Ishikawa (cell line): Measurements from ENCODE around the gene POR.
A peak's percentile ranks its signal among the peaks of the same experiment; 100 is the strongest.

Experiments used
- CEBPB ChIP-seq: IDR thresholded peaks from 2 replicates; pipeline ENCODE4 v1.6.1; 2012
- CREB1 ChIP-seq: IDR thresholded peaks from 2 replicates; pipeline ENCODE4 v1.6.1; 2012; ENCODE audit warnings: low read depth
- EGR1 ChIP-seq: IDR thresholded peaks from 2 replicates; pipeline ENCODE4 v1.6.1; 2012
- EP300 ChIP-seq: IDR thresholded peaks from 2 replicates; pipeline ENCODE4 v1.6.1; 2012; ENCODE audit warnings: borderline replicate concordance
- FOXM1 ChIP-seq: IDR thresholded peaks from 2 replicates; pipeline ENCODE4 v1.6.1; 2012; ENCODE audit warnings: low read depth, borderline replicate concordance
- MAX ChIP-seq: IDR thresholded peaks from 2 replicates; pipeline ENCODE4 v1.6.1; 2012
- NFIC ChIP-seq: IDR thresholded peaks from 2 replicates; pipeline ENCODE4 v1.6.1; 2012
- RAD21 ChIP-seq: IDR thresholded peaks from 2 replicates; pipeline ENCODE4 v1.6.1; 2012; ENCODE audit warnings: low read depth
- REST ChIP-seq: IDR thresholded peaks from 2 replicates; pipeline ENCODE4 v1.6.1; 2012; ENCODE audit warnings: low read depth, mild to moderate bottlenecking
- TAF1 ChIP-seq: IDR thresholded peaks from 2 replicates; pipeline ENCODE4 v1.6.1; 2012; ENCODE audit warnings: low read depth, mild to moderate bottlenecking
- TCF12 ChIP-seq: IDR thresholded peaks from 2 replicates; pipeline ENCODE4 v1.6.1; 2012; ENCODE audit warnings: low read depth
- TEAD4 ChIP-seq: IDR thresholded peaks from 2 replicates; pipeline ENCODE4 v1.6.1; 2012
- USF1 ChIP-seq: IDR thresholded peaks from 2 replicates; pipeline ENCODE4 v1.6.1; 2012
- YY1 ChIP-seq: IDR thresholded peaks from 2 replicates; pipeline ENCODE4 v1.6.1; 2012; ENCODE audit warnings: low read depth
- ZBTB7A ChIP-seq: IDR thresholded peaks from 2 replicates; pipeline ENCODE4 v1.6.1; 2012; ENCODE audit warnings: low read depth

Gene POR

GRCh38 chr7:75984130-75985008 is 69.4 kb downstream of the POR start:
- no peak for TF ChIP-seq ZBTB7A
- TF ChIP-seq RAD21: no peak
- no peak for TF ChIP-seq TAF1
- no peak for TF ChIP-seq FOXM1
- TF ChIP-seq TCF12: no peak
- TF ChIP-seq EP300: no peak
- no peak for TF ChIP-seq USF1
- no peak for TF ChIP-seq NFIC
- TF ChIP-seq YY1: no peak
- TF ChIP-seq REST: no peak

GRCh38 chr7:75985009-75985517 is 70.1 kb downstream of the POR start:
- TF ChIP-seq TCF12 (no peak), YY1 (no peak), TEAD4 (no peak), TAF1 (no peak), EP300 (no peak), CREB1 (no peak), NFIC (no peak), USF1 (no peak), EGR1 (no peak), RAD21 (no peak), ZBTB7A (no peak), CEBPB (no peak), MAX (no peak), REST (no peak), FOXM1 (no peak)

- TF ChIP-seq TEAD4: no peak
- TF ChIP-seq NFIC: peak; percentile 43; the same call in 1 of the 2 replicates
These were observed 70.7 kb downstream of the POR start for GRCh38 chr7:75985518-75986146.

- TF ChIP-seq RAD21 (no peak), TCF12 (no peak), NFIC (no peak), TAF1 (no peak)
These were observed 71.3 kb downstream of the POR start for GRCh38 chr7:75986147-75986781.

GRCh38 chr7:75987026-75987804 is 72.3 kb downstream of the POR start:
- TF ChIP-seq MAX (no peak), NFIC (no peak), YY1 (no peak), RAD21 (no peak), CREB1 (no peak), TAF1 (no peak), REST (no peak), TEAD4 (no peak), USF1 (no peak), TCF12 (no peak), EGR1 (no peak), ZBTB7A (no peak), EP300 (no peak), CEBPB (no peak), FOXM1 (no peak)
